K562 (cell line): Measurements from ENCODE around the gene SZT2. TPM values are rescaled to one million over a fixed set of nuclear protein-coding genes. Genes with fewer than 3 reads are reported as not detected.

Source experiments
- HEY1 ChIP-seq: fragments of 250-450 bp; sonication (Bioruptor Pico); IDR thresholded peaks from 2 replicates; pipeline ENCODE4 v1.5.0; 2020; ENCODE audit warnings: mild to moderate bottlenecking, moderate library complexity, borderline replicate concordance
- SAFB2 ChIP-seq: fragments of 200-400 bp; formaldehyde crosslinking; IDR thresholded peaks from 2 replicates; pipeline ENCODE4 v1.6.1; 2018; ENCODE audit warnings: borderline replicate concordance, low read length, low read depth, moderate library complexity; ENCODE audit not compliant: severe bottlenecking
- ZNF318 ChIP-seq, 2 experiments: fragments of 450-650 bp; IDR thresholded peaks; 2 replicates each; pipeline ENCODE4 v1.6.1; 2016; ENCODE audit warnings: mild to moderate bottlenecking in 2 of 2, borderline replicate concordance in 1 of 2, low read depth in 1 of 2, moderate library complexity in 1 of 2
- ZNF444 ChIP-seq: fragments of 250-450 bp; sonication (Bioruptor Pico); IDR thresholded peaks from 2 replicates; pipeline ENCODE4 v1.4.0; 2020; ENCODE audit warnings: mild to moderate bottlenecking, moderate library complexity
- polyA plus RNA-seq, 8 experiments: library from polyadenylated mRNA; depleted of rRNA in 4 of 8; stranded (reverse) in 5 of 8; unstranded in 3 of 8; fragments of >200 nt; fragmentation: Nextera tagmentation in 2 of 8; fragmentation: Illumina TruSeq in 1 of 8; extraction: Ambion mirVana in 2 of 8; extraction: Trizol in 1 of 8; gene quantifications; 2 replicates each; pipeline versions ENCODE4 v1.2.1 to v1.2.3, GENCODE V29; 2011 to 2014; ENCODE audit warnings: inconsistent platforms in 1 of 8, missing spikeins in 1 of 8
- total RNA-seq, 7 experiments: library from RNA; depleted of rRNA in 6 of 7; stranded (reverse); fragments of >200 nt in 6 of 7; fragmentation: Illumina TruSeq in 2 of 7; extraction: Trizol in 2 of 7; gene quantifications; 2 replicates each; pipeline versions ENCODE4 v1.2.1 to v1.2.3, GENCODE V29; 2011 to 2021; ENCODE audit warnings: low replicate concordance in 1 of 7
- TF ChIP-seq, protein P1 (sequence below), 2 experiments: IDR thresholded peaks; 2 replicates each; pipeline ENCODE4 v1.6.1; 2011; ENCODE audit warnings: borderline replicate concordance in 1 of 2, control low read depth in 1 of 2, low read depth in 1 of 2, low read length in 1 of 2, mild to moderate bottlenecking in 1 of 2, mixed read lengths in 1 of 2, moderate library complexity in 1 of 2; ENCODE audit not compliant: insufficient read depth in 1 of 2, insufficient read length in 1 of 2, poor library complexity in 1 of 2, severe bottlenecking in 1 of 2; ENCODE audit errors: extremely low read depth in 1 of 2

The SZT2 gene
- total and polyA plus RNA-seq, 9 of the 15 experiments (the other 6 are each of a cell fraction or from before 2014, with no cell fraction given), result 0.88 to 31.0 (median 12.8) TPM

DNA sequence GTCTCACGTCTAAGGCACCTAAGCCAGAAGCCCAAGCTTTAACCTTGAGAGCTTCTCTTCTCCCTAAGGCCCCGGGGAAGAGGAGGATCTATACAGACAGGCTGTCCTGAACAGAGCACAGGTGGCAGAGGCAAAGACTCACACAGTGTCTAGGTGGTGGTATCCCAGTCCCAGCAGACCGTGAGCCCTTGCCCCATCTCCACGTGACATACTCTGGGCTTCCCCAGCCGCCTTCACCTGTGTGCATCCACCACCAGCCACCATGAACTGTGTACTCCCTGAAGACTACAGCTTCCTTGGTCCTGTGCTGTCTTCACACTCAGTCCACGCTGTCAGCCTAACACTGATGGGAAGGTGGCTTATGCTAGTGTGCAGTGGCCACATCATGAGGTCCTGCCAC lies 31.7 kb downstream of the SZT2 start (continued):
- TF ChIP-seq ZNF318 (IDR thresholded peaks at IDR 0.05; ENCODE audit: borderline replicate concordance in 1 of 2, low read depth in 1 of 2), result no peak
- TF ChIP-seq HEY1, result no peak
- no peak for TF ChIP-seq SAFB2
- TF ChIP-seq, protein P1, sequence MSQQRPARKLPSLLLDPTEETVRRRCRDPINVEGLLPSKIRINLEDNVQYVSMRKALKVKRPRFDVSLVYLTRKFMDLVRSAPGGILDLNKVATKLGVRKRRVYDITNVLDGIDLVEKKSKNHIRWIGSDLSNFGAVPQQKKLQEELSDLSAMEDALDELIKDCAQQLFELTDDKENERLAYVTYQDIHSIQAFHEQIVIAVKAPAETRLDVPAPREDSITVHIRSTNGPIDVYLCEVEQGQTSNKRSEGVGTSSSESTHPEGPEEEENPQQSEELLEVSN (IDR thresholded peaks at IDR 0.05; ENCODE audit: borderline replicate concordance in 1 of 2, extremely low read depth in 1 of 2, insufficient read depth in 1 of 2, insufficient read length in 1 of 2, low read depth in 1 of 2, low read length in 1 of 2, poor library complexity in 1 of 2, severe bottlenecking in 1 of 2), result no peak
- no peak for TF ChIP-seq ZNF444 (CRISPR knock-in tag)
